Natural killer cell (primary cell): ENCODE data around the gene IRX4. TPM values are rescaled to one million over a fixed set of nuclear protein-coding genes. Genes with fewer than 3 reads are reported as not detected.

Experiments used
- ATAC-seq, 3 donors: fragments of 150-1000 bp in 2 of 3; fragments of 200-7000 bp in 1 of 3; cut with Tn5 transposase; 1 replicate in 1 of 3; 2 replicates in 2 of 3; pipeline ENCODE4 v1.10.0; 2021; ENCODE audit warnings: mild to moderate bottlenecking in 2 of 3, moderate library complexity in 2 of 3
- DNase-seq, 2 donors: peaks; one replicate each; pipeline versions ENCODE4 v3.0.0 to v3.0.0-alpha.2; 2013 to 2021; ENCODE audit warnings: mixed read lengths in 1 of 2
- H3K27ac ChIP-seq: one replicate; pipeline ENCODE4 v1.5.1; 2013; ENCODE audit warnings: mild to moderate bottlenecking, low read length
- H3K27me3 ChIP-seq: one replicate; pipeline ENCODE4 v1.6.1; 2013; ENCODE audit warnings: low read length; ENCODE audit not compliant: control insufficient read depth, insufficient read depth
- H3K36me3 ChIP-seq: one replicate; pipeline ENCODE4 v1.6.1; 2013; ENCODE audit warnings: low read length; ENCODE audit not compliant: control insufficient read depth, insufficient read depth
- H3K4me1 ChIP-seq: one replicate; pipeline ENCODE4 v1.6.1; 2013; ENCODE audit warnings: low read length; ENCODE audit not compliant: control insufficient read depth, insufficient read depth
- H3K4me3 ChIP-seq: one replicate; pipeline ENCODE4 v1.5.1; 2013; ENCODE audit warnings: low read length
- H3K9me3 ChIP-seq: one replicate; pipeline ENCODE4 v1.6.1; 2013; ENCODE audit warnings: low read length; ENCODE audit not compliant: control insufficient read depth, insufficient read depth
- H3K27ac Mint-ChIP-seq, 2 donors: one replicate each; pipeline ENCODE4 v1.8.0; 2022; ENCODE audit warnings: mild to moderate bottlenecking in 2 of 2, mixed read lengths in 2 of 2, moderate library complexity in 1 of 2
- H3K27me3 Mint-ChIP-seq, 2 donors: one replicate each; pipeline ENCODE4 v1.8.0; 2022; ENCODE audit warnings: low read depth in 2 of 2, mixed read lengths in 2 of 2
- H3K36me3 Mint-ChIP-seq: one replicate; pipeline ENCODE4 v1.8.0; 2022; ENCODE audit warnings: mixed read lengths
- H3K4me1 Mint-ChIP-seq, 2 donors: one replicate each; pipeline ENCODE4 v1.8.0; 2022; ENCODE audit warnings: mixed read lengths in 2 of 2
- H3K4me3 Mint-ChIP-seq: one replicate; pipeline ENCODE4 v1.8.0; 2022; ENCODE audit warnings: mild to moderate bottlenecking, moderate library complexity, mixed read lengths
- H3K9me3 Mint-ChIP-seq, 2 donors: one replicate each; pipeline ENCODE4 v1.8.0; 2022; ENCODE audit warnings: mixed read lengths in 2 of 2
- CTCF ChIP-seq: fragments of 200-600 bp; IDR thresholded peaks from one replicate; pipeline ENCODE4 v1.8.0; 2022; ENCODE audit warnings: antibody characterized with exemption
- WGBS: methylation state at CpG from one replicate; pipeline ENCODE4 v1.1.7; 2013; ENCODE audit warnings: missing lambda C conversion rate; ENCODE audit not compliant: insufficient coverage; 5-methylcytosine and 5-hydroxymethylcytosine counted together
- intact Hi-C: fragments of 100-400 bp; cut with micrococcal nuclease; formaldehyde crosslinking; loops from one replicate; pipeline ENCODE4 v1.14.2; 2022
- total RNA-seq, 4 donors: library from RNA; stranded (reverse); fragments of 120-200 nt in 1 of 4; gene quantifications; one replicate each; pipeline versions ENCODE4 v1.2.3 to v1.2.4, GENCODE V29; 2013 to 2022

IRX4 gene
- total RNA-seq, 3 donors from 2014 or later (not counting 1 experiment from before 2014, with no cell fraction given), result not detected

DNA sequence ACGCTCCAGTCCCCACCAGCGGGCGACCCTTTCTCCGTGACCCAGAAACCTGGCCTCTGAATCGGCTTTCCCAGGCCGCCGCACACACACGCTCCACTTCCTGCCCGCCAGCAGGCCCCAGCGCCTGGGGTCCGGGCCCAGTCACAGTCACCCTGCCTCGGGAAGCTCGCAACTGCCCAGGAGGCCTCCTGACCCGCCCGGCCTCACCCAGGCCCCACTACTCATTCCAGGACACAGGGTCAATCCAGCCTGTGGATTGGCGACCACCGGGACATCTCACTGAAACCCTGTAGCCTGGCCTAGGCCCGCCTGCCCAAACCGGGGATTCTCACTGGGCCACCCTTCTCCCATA, 2.7 kb upstream of the IRX4 start:
- intact Hi-C loops, result no loop called here
- H3K27ac Mint-ChIP-seq, result no peak overlapping the region
- H3K4me1 ChIP-seq, result no peaks in the 10 kb centered on the region
- H3K4me1 Mint-ChIP-seq, result no peaks in the 10 kb centered on the region
- no peak overlapping the region for H3K4me3 ChIP-seq
- H3K4me3 Mint-ChIP-seq, result no peak overlapping the region
- H3K36me3 ChIP-seq, result no peaks in the 10 kb centered on the region
- no peaks in the 10 kb centered on the region for H3K36me3 Mint-ChIP-seq
- ATAC-seq (no peak), DNase-seq (no peak)
- TF ChIP-seq CTCF, result no peak
- H3K9me3 ChIP-seq, result no peaks in the 10 kb centered on the region
- no peak overlapping the region for H3K27ac ChIP-seq
- H3K9me3 Mint-ChIP-seq, result no peaks in the 10 kb centered on the region
- 3% methylated on average over 19 of the region's 19 CpGs for WGBS
- peaks cover 20 to 43% of the 10 kb centered on the region in 2 donors for H3K27me3 Mint-ChIP-seq
- peaks cover 17% of the 10 kb centered on the region for H3K27me3 ChIP-seq

- Histone ChIP-seq H3K4me1 (no peaks in the 10 kb centered on the region), H3K4me3 (no peak overlapping the region), H3K27ac (no peak overlapping the region), H3K27me3 (peaks cover 19% of the 10 kb centered on the region), H3K9me3 (no peaks in the 10 kb centered on the region), H3K36me3 (no peaks in the 10 kb centered on the region)
- Mint-ChIP-seq H3K4me1 (no peaks in the 10 kb centered on the region), H3K27me3 (peaks cover 25 to 45% of the 10 kb centered on the region in 2 donors), H3K27ac (no peak overlapping the region), H3K36me3 (no peaks in the 10 kb centered on the region), H3K4me3 (no peak overlapping the region), H3K9me3 (no peaks in the 10 kb centered on the region)
- DNase-seq, result no peak
- no peak for ATAC-seq
- WGBS, result 8% methylated on average over 22 of the region's 24 CpGs
- intact Hi-C loops, result no loop called here
- TF ChIP-seq CTCF, result no peak
Observed at GRCh38 chr5:1884678-1885403, 2.1 kb upstream of the IRX4 start.

GRCh38 chr5:1883925-1884677, 1.4 kb upstream of the IRX4 start:
- Histone ChIP-seq H3K4me1 (no peaks in the 10 kb centered on the region), H3K27me3 (peaks cover 19% of the 10 kb centered on the region), H3K27ac (no peak overlapping the region), H3K4me3 (no peak overlapping the region), H3K36me3 (no peaks in the 10 kb centered on the region), H3K9me3 (no peaks in the 10 kb centered on the region)
- no peaks in the 10 kb centered on the region for H3K4me1 Mint-ChIP-seq
- TF ChIP-seq CTCF, result no peak
- intact Hi-C loops, result no loop called here
- H3K27ac Mint-ChIP-seq, result no peak overlapping the region
- H3K4me3 Mint-ChIP-seq, result no peak overlapping the region
- WGBS, result 4% methylated on average over 49 of the region's 49 CpGs
- no peak for ATAC-seq
- DNase-seq, result no peak
- no peaks in the 10 kb centered on the region for H3K9me3 Mint-ChIP-seq
- no peaks in the 10 kb centered on the region for H3K36me3 Mint-ChIP-seq
- H3K27me3 Mint-ChIP-seq, result peaks cover 29 to 45% of the 10 kb centered on the region in 2 donors
